ENCODE measurements around the gene DFFA.
A peak's percentile ranks its signal among the peaks of the same experiment; 100 is the strongest.
"Not testable (repeated sequence)": the region's sequence is repeated elsewhere in the genome, so short reads cannot be mapped to it uniquely, and the experiment has no call there.

DFFA gene

DNA sequence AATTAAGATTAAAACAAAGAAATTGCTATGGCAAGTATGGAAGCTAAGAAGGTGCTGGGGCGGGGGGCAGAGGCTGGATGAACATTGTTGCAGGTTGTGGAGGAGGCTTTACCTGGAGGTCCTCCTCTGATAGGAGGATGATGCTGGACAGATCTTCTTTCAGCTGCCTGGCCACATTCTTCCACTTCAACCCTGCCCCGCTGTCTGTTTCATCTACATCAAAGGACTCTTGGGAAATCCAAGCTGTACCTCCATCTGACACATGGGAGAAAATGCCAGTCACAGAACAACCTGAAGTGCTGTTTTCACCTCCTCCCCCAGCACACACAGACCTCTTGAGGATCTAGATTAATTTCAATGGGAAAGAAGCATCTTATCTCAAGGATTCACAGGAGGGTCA lies 5.3 kb downstream of the DFFA start:
- DNase-seq (ENCODE audit: low read depth in 2 of 2) = no peak

GRCh38 chr1:10459184-10459583 lies 13.1 kb downstream of the DFFA start:
- DNase-seq (ENCODE audit: low read depth in 2 of 2) = no peak

DNA sequence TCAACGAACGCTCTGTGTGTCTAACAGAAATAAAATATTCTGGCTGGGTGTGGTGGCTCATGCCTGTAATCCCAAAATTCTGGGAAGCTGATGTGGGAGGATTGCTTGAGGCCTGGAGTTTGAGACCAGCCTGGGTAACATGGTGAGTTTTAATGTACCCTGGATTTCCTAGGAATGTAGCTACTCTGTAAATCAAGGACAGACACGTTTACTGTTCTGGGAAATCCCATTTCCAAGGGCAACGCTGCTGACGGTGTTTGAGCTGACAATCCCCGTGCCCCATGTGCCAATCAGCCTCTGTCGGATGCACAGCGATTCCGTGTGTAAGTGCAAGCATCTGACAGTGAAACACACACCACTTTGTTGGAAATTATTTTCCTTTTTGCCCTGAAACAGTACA lies 14.5 kb downstream of the DFFA start:
- no peak for DNase-seq (ENCODE audit: low read depth in 2 of 2)

- DNase-seq (ENCODE audit: low read depth in 2 of 2) = not testable (repeated sequence)
Observed at GRCh38 chr1:10457462-10457861, 14.9 kb downstream of the DFFA start.

DNA sequence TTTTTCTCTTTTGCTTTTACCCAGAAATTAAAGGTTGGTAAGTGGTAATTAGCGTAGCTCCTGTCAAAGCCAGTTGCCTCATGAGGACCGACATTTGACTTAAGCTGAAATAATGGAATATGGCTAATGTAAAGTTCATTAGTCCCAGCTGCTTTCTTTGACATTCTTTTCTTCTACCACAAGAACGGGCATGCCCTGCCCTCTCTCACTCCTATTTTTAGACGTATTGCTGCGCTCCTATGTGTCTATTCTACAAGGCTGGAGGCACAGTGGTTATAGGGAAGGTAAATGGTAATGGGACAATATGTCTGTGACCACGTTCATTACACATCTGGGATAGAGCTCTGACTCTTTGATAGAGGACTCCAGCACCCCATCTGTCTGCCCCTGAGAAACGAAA lies 15.7 kb downstream of the DFFA start:
- DNase-seq (ENCODE audit: low read depth in 2 of 2) = no peak

- no peak for DNase-seq (ENCODE audit: low read depth in 2 of 2)
Observed at GRCh38 chr1:10456048-10456447, 16.3 kb downstream of the DFFA start.

DNA sequence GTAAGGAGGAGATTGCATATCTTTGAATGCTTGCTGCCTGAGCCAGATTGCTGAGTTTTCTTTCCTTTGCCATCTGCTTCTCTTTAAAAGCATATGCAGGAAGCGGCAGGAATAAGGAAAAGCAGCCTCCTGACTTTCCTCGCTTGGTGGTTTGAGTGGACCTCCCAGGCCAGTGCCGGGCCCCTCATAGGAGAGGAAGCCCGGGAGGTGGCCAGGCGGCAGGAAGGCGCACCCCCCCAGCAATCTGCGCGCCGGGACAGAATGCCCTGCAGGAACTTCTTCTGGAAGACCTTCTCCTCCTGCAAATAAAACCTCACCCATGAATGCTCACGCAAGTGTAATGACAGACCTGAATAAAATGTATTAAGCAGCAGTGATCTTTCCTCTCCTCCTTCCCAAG lies 21.0 kb downstream of the DFFA start:
- no peak for DNase-seq (ENCODE audit: low read depth in 2 of 2)

DNA sequence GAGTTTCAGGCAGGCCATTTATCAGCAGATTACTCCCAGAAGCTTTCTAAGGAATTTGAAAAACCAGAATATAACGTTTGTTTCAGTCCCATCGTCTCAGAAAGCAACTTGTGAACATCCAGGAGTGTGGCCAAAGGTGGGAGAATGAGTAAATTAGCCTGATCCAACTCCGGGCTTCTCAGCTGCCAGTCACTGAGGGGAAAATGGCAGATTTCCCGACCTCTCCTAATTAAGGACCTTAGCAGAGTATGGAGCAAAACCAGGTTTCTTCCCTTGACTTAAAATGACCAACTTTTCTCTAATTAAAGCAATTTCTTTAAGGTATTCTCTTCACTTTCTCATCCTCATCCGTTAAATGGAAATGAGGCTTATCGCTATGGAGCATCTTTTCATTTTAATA lies 21.5 kb downstream of the DFFA start:
- DNase-seq (ENCODE audit: low read depth in 2 of 2) = no peak

DNA sequence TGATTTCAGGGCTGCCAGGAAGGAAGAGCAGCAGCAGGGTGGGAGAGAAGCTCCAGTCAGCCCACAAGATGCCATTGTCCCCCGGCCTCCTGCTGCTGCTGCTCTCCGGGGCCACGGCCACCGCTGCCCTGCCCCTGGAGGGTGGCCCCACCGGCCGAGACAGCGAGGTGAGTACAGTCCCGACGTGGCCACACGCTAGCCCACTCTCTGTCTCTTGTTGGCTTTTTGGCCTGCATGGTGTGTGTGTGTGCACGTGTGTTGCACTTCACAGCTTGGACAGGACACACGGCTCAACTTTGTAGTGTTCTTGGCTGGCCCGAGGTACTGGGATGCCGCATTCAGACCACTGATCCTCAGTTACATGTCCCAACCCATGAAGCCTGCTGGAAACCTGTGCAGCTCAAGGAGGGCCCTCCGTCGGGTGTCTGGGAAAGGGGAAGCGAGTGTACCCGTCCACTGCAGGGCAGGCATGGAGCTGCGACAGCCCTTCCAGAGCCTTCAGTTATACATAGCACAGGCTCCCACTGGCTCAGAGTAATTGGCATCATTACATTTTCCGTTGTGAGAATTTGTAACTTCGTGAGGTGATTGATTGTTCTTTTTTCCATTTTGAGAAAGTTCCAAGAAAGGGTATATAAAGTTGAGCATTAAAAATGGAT lies 22.0 kb downstream of the DFFA start:
- no peak for DNase-seq (ENCODE audit: low read depth in 2 of 2)

GRCh38 chr1:10449751-10450150 lies 22.6 kb downstream of the DFFA start, which contains the start of gene CORT:
CORT (plus strand) TSS chr1:10450031; CDS start chr1:10450224, 193 bp downstream.
- no peak for DNase-seq (ENCODE audit: low read depth in 2 of 2)

DNA sequence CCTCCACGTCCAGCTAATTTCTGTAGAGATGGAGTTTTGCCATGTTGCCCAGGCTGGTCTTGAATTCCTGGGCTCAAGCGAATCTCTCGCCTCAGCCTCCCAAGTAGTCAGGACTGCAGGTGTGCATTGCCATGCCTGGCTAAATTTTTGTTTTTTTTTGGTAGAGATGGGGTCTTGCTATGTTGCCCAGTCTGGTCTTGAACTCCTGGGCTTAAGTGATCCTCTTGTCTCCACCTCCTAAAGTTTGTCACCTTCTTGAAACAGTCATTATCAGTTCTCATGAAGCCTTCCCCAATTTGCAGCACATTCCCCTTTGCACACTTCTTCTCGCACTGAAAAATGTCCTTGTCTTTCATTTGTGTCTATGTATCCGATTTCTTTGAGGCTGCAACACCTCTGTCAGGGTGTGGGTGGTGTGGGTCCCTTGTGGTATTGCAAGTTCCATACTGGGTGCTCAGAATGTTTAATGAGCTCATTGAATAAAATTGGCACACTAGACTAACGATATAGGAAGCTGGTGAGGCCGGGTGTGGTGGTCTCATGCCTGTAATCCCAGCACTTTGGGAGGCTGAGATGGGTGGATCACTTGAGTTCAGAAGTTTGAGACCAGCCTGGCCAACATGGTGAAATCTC lies 25.4 kb downstream of the DFFA start:
- DNase-seq (ENCODE audit: low read depth in 2 of 2) = no peak

- DNase-seq (ENCODE audit: low read depth in 2 of 2) = no peak
Observed at GRCh38 chr1:10444795-10445397, 27.4 kb downstream of the DFFA start.

GRCh38 chr1:10444248-10444647 lies 28.1 kb downstream of the DFFA start:
- DNase-seq (ENCODE audit: low read depth in 2 of 2) = no peak

DNA sequence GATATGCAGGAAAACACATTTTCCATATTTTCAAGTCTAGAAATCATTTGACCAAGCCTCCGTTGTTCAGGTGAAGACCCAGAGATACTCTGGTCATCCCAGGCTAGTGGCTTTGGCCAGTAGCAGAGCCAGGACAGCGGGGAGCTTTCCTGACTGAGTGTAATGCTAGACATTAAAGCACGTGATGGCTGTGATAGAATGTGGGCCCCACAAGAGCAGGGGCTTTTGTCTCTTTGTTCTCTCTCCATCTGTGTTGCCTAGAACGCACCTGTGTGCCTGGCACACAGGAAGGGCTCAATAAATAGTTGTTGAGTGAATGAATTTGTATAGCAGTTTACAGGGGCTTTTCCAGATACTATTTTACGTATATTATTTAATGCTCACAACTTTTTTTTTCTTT lies 31.5 kb downstream of the DFFA start:
- no peak for DNase-seq (ENCODE audit: low read depth in 2 of 2)

DNA sequence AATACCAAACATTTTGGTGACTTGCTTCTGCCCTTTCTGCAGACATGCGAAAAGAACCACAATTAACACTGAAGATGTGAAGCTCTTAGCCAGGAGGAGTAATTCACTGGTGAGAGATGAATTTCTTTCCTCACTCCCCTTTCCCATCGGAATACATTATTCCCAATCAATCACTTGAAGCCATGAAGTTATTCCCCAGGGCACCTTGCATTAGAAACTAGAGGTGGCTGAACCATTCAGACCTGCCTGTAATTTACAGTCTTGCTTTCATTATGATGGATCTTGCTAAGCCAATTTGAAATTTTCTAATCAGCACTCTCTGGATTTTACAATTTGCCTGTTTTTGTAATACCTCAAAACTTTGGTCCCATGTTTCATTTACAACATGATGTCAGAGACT lies 32.0 kb downstream of the DFFA start:
- no peak for DNase-seq (ENCODE audit: low read depth in 2 of 2)

GRCh38 chr1:10438677-10439163 lies 33.6 kb downstream of the DFFA start:
- DNase-seq (ENCODE audit: low read depth in 2 of 2) = no peak

DNA sequence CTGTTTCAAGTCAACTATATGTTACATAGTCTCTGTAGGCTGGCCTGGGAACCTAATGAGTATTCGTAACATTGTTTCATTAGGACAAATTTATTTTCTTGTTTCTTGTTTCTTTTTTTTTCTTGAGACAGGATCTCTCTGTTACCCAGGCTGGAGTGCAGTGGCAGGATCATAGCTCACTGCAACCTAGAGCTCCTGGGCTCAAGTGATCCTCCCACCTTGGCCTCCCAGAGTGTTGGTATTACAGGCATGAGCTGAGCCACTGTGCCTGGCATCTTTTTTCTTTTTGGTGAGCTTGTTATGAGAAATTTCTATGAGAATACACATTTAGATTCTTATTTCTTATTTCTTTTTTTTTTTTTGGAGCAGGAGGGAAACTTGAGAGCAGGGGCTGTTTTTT lies 35.3 kb downstream of the DFFA start:
- no peak for DNase-seq (ENCODE audit: low read depth in 2 of 2)

DNA sequence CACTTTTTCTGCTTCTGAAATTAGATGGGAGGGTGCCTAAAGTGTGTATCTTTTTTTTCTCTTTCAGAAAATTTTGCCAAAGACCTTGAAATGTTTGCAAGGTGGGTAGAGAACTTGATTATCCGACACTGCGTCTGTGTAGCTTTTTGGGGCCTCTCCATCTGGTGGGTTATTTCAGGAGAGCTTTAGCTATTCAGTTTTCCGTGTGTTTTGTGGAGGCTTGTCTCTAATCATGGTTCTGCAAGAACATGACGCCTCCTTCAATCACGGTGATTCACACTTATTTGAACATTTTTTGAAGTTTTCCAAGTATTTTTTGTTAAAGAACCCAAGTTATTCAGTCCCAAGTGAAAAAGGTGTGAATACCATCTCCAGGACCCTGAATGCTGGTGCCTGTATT lies 37.7 kb downstream of the DFFA start:
- no peak for DNase-seq (ENCODE audit: low read depth in 2 of 2)

DNA sequence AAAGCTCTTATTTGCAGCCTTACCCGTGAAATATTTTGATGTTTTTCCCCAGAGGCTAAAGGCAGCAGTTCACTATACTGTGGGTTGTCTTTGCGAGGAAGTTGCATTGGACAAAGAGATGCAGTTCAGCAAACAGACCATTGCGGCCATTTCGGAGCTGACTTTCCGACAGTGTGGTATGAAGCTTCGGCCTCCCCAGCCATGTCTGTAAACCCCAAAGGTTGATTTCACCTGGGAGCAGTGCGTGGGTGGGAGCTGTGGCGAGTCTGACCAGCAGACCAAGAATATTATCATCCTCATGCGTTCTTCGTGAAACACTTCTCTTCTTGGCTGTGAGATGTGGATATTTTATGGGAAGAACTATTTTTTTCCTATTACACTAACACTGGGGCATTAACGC lies 38.5 kb downstream of the DFFA start:
- DNase-seq (ENCODE audit: low read depth in 2 of 2) = no peak

GRCh38 chr1:10432910-10433700 lies 39.2 kb downstream of the DFFA start:
- DNase-seq (ENCODE audit: low read depth in 2 of 2) = no peak

GRCh38 chr1:10431070-10431730 lies 41.1 kb downstream of the DFFA start:
- peak in 1 of 2 experiments; percentile 12 for DNase-seq (ENCODE audit: low read depth in 2 of 2)

All from stimulated activated CD4-positive, alpha-beta T cell treated with anti-CD3 and anti-CD28 coated beads, Interleukin-12 subunit alpha, Interleukin-12 subunit beta, amount 100 ng/mL, for 24 hours (primary cell).